Dermis lymphatic vessel endothelial cell (primary cell): Measurements from ENCODE around the gene NAA50. TPM values are rescaled to one million over a fixed set of nuclear protein-coding genes. Genes with fewer than 3 reads are reported as not detected.

Source experiments
- total RNA-seq: library from RNA; depleted of rRNA; stranded (reverse); fragments of >200 nt; gene quantifications from 2 replicates; pipeline ENCODE4 v1.2.1, GENCODE V29; 2014

NAA50 gene
- total RNA-seq = 142 and 154 TPM in 2 replicates

GRCh38 chr3:113745756-113746547, at the start of gene NAA50:
TSS of gene NAA50 (minus strand) at chr3:113746249. CDS start at chr3:113745949, 300 bp downstream.

DNA sequence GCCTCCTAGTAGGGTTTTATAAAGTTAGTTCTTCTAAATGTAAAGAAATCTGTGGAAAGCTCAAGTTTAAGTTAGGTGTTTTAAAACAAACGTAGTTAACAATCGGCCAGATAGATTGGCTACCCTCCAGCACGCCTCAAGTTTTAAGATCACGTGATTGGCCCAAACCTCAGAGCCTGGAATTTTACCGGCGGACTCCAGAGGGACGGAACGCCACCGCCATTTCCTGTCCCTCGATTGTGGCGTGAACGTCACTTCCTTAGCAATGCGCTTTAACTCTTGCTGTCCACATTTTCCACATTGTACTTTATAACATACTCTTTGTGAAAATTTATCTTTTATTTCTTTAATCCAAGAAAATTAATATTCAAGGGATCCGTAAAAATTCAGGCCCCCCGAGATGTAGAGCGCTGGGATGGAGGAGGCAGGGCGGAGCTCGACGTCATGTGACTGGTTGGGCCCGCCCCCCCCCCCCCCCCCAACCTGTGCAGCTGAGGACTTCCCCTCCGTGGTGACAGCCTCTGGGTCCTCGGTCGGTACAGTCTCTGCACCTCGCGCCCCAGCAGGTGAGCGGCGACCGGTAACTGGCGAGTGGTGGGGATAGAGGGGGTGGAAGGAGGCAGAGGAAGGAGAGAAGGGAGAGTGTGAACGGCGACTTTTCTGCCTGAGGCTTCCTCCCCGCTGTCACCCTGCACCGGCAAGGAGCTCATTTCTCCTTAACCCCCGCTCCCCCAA, 666 bp upstream of the NAA50 start, which contains the start of gene ATP6V1A:
Gene ATP6V1A (plus strand): TSS at position 488 of the 735 bp plus-strand sequence. CDS start 31,719 bp downstream, outside the sequence.

DNA sequence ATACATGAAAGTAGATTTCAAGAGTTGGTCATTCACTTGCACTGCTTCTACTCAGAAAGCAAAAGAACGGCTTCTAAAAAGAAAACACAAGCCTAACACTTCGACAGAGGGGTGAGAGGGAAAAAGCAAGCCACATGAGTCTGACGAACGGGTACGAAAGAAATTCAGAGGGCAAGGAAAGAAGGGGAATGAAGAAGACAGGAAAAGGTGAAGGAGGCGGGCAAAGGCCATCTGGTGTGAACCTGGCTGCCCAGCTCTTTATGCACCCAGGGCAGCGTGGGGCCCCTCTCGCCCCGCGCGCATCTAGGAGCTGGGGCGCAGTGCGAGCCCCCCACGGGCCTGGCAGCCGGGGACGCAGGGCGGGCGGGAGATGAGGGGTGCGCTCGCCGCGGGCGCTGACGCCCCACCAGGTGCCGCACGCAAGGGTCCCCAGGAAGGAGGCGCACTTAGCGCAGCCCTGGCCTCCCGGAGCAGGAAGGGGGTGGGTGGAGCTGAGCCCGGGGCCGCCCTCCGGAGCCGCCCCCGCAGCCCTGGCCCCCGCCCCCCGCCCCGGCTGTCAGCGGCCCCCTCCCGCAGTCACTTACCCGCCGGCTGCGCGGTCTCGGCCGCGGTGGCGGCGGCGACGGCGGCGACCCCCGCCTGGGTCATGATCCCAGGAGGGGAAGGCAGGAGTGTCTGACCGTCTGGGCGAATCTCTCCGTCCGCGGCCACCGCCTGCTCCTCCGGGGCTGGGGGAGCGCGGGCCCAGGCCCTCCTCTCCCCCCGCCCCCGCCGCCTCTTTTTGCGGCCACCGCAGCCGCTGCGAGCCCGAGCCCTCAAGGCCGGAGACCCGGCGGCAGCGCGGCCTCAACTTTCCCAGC, 50.0 kb downstream of the NAA50 start, which contains the start of gene USF3:
Gene USF3 (minus strand): TSS at position 857 of the 860 bp plus-strand sequence. CDS start 21,764 bp downstream, outside the sequence.

Other genes with a start within 250 kb of the NAA50 start
- gene SPICE1, start 231.1 kb downstream of the NAA50 start, total RNA-seq = 4.7 and 8.2 TPM in 2 replicates
- 0.09 TPM in 1 of 2 replicates, not detected in the other for gene SIDT1, start 213.7 kb downstream of the NAA50 start, total RNA-seq
- 7.0 and 7.2 TPM in 2 replicates for gene USF3, start 49.6 kb downstream of the NAA50 start, total RNA-seq
- 102 and 163 TPM in 2 replicates for gene ATP6V1A, start 786 bp upstream of the NAA50 start, total RNA-seq
- 26.9 and 30.3 TPM in 2 replicates for gene GRAMD1C, start 92.5 kb upstream of the NAA50 start, total RNA-seq
- 17.9 and 35.5 TPM in 2 replicates for gene ZDHHC23, start 201.8 kb upstream of the NAA50 start, total RNA-seq